Urinary bladder (tissue), 4 donors: Measurements from ENCODE around the gene PCED1B. TPM values are rescaled to one million over a fixed set of nuclear protein-coding genes. Genes with fewer than 3 reads are reported as not detected.
"Not testable (repeated sequence)": the region's sequence is repeated elsewhere in the genome, so short reads cannot be mapped to it uniquely, and the experiment has no call there.

ENCODE experiments used
- DNase-seq: peaks from one replicate; pipeline ENCODE4 v3.0.0-alpha.2; 2015; ENCODE audit errors: extremely low spot score
- H3K27ac ChIP-seq: one replicate; pipeline ENCODE4 v1.5.1; 2013; ENCODE audit warnings: low read depth, mild to moderate bottlenecking, moderate library complexity
- H3K36me3 ChIP-seq: one replicate; pipeline ENCODE4 v1.6.1; 2013; ENCODE audit warnings: mild to moderate bottlenecking, moderate library complexity; ENCODE audit not compliant: insufficient read depth
- H3K4me1 ChIP-seq: one replicate; pipeline ENCODE4 v1.6.1; 2013; ENCODE audit warnings: mild to moderate bottlenecking, moderate library complexity; ENCODE audit not compliant: insufficient read depth
- H3K4me3 ChIP-seq: one replicate; pipeline ENCODE4 v1.5.1; 2013; ENCODE audit warnings: low read depth, low read length
- WGBS: extraction: QIAGEN DNeasy Blood & Tissue Kit; methylation state at CpG from one replicate; pipeline ENCODE4 v1.1.7; 2013; 5-methylcytosine and 5-hydroxymethylcytosine counted together
- polyA plus RNA-seq: library from polyadenylated mRNA; stranded (reverse); fragments of 200-250 nt; gene quantifications from one replicate; pipeline ENCODE4 v1.2.3, GENCODE V29; 2013
- total RNA-seq: library from RNA; depleted of rRNA; stranded (reverse); fragments of >200 nt; gene quantifications from one replicate; pipeline ENCODE4 v1.2.3, GENCODE V29; 2014
- donor health status: healthy with polysubstance abuse.
- donor health status: healthy.

Gene PCED1B
- total and polyA plus RNA-seq, 2 donors: 1.1 to 4.6 TPM

- DNase-seq: no peak
- H3K4me3 ChIP-seq: no peak overlapping the region
These were observed 28.5 kb downstream of the PCED1B start for GRCh38 chr12:47107926-47108325.

DNA sequence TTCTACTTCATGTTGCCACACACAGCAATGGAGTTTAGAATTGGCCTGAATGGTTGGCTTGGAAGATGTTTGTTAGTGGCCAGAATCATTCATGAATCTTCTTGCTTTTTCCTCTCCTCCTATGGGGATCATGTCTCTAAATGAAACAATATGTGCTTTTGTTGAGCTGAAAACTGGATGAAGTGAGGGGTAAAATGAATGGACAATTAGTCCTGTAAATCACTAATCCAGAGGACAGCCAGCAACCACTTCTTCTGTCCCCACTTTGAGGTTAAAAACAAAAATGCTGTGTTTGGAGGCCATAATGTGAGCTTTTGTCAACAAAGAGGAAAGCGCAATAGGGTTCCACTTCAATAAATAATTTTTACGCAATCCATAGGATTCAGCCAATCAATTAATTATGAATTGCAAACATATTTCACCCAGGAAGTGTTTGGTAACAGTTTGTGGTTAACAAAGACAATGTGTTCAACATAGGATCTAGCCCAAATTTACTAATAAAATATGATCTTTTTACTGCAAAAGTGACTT is 30.7 kb downstream of the PCED1B start:
- 97% methylated on average over 2 of the region's 2 CpGs for WGBS
- no peaks in the 10 kb centered on the region for H3K36me3 ChIP-seq
- H3K27ac ChIP-seq: no peak overlapping the region
- DNase-seq: no peak
- no peak overlapping the region for H3K4me3 ChIP-seq
- H3K4me1 ChIP-seq: peaks cover 1% of the 10 kb centered on the region

More at GRCh38 chr12:47107926-47108325, 28.5 kb downstream of the PCED1B start:
- H3K27ac ChIP-seq: no peak overlapping the region
- peaks cover 1% of the 10 kb centered on the region for H3K4me1 ChIP-seq
- H3K36me3 ChIP-seq: no peaks in the 10 kb centered on the region

DNA sequence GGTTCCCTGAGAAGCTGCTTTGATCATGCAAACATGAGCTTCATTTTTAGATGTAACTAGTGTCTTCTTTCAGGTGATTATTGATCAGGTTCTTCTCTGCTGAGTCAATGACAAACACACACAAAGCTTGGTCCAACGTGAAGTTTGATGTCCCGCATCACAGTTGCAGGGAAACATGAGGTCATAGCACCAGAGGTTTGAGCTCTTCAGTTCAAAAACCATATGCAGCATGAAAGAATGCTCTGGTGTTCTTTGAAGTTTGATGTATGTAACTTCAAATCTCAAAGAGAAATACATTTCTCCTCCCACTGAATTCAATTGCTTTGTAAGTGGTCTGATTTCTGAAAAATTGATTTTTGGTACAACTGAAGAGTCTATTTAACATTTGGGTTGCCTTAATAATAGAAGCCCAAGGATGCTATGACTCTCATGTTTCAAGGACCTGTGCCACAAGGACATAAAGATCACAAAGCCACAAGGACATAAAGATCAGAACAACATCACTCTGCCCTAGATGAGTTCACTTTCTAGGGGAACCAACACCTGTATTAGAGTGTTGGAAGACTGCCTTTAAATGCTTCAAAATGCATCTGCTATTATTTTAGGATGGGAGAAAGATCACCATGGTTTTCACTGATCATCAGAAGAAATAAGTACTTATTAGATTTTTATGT is 31.4 kb downstream of the PCED1B start:
- no peaks in the 10 kb centered on the region for H3K36me3 ChIP-seq
- H3K27ac ChIP-seq: no peak overlapping the region
- H3K4me1 ChIP-seq: peaks cover 1% of the 10 kb centered on the region
- H3K4me3 ChIP-seq: no peak overlapping the region
- DNase-seq: no peak
- 89% methylated on average over 2 of the region's 2 CpGs for WGBS

DNA sequence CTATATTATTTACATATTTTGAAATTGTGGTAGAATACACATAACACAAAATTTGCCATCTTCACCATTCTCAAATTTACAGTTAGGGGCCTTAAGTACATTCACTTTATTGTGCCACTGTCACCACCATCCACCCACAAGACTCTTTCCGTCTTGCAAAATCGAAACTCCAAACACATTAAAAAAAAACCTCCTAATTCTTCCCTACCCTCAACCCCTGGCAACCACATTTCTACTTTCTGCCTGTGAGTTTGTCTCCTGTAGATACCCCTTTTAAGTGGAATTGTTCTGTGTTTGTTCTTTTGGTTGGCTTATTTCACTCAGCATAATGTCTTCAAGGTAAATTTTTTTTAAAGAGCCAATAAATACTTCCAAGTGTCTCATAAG is 32.0 kb downstream of the PCED1B start:
- H3K4me3 ChIP-seq: no peak overlapping the region
- no peaks in the 10 kb centered on the region for H3K36me3 ChIP-seq
- H3K4me1 ChIP-seq: peaks cover 1% of the 10 kb centered on the region
- no peak overlapping the region for H3K27ac ChIP-seq
- DNase-seq: no peak
- 85% methylated on average over 2 of the region's 2 CpGs for WGBS

DNA sequence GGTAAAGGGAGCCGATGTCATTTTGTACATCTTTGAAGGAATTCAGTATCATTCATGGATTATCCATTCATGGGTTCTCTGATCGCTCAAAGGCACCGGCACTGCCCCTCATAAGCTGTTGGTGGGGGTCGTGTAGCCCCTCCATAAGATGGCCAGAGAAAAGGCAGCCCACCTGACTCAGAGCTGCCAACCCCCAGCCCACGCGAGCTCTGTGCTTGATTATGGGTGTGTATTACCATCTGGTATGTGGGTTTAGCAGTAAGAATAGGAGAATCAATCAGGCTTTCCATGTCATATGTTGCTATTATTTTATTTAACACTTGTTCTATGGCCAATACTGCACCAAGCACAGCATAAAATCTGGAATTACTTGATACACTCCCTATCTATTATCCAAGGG is 32.4 kb downstream of the PCED1B start:
- no peak overlapping the region for H3K27ac ChIP-seq
- peaks cover 1% of the 10 kb centered on the region for H3K4me1 ChIP-seq
- 87% methylated on average over 6 of the region's 6 CpGs for WGBS
- H3K4me3 ChIP-seq: no peak overlapping the region
- no peaks in the 10 kb centered on the region for H3K36me3 ChIP-seq
- no peak for DNase-seq

DNA sequence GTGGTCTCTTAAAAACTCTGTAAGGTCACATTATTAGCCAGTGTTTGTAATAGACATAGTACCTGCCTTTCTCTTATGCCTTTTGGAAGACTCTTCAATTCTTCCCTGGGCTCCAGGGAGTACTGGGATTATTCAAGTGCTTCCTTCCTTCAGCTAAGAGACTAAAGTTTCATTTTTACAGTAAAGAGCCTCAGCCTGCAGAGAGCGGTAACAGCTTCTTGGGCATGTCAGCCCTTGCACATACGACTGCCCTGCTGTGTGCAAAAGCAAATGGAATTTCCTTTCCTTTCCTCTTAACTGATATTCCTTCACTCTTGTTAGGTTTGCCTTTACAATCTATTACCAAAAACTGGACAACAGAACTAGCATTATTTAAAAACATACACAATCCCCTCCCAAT is 33.3 kb downstream of the PCED1B start:
- no peak for DNase-seq
- WGBS: 75% methylated on average over 2 of the region's 2 CpGs

DNA sequence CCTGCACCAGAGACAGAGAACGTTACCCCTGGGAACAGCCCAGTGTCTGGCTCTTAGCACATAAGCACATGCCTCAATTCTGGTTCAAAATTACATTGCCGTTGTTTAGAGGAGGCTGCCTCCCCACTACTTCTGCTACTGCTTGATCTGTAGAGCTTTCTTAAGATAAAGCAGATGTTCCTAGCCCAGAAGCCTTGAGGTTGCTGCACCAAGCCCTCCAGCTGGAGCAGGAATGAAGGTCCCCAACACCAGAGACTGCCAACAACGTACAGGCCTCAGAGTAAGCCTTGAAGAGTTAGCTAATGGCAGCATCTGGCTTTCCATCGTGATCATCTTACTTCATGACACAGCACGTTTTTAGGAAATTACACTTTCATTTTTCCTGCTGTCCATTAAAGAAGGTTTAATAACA is 35.1 kb downstream of the PCED1B start:
- Histone ChIP-seq H3K4me1 (peaks cover 1% of the 10 kb centered on the region), H3K4me3 (no peak overlapping the region), H3K27ac (no peak overlapping the region), H3K36me3 (no peaks in the 10 kb centered on the region)
- WGBS: 71% methylated on average over 5 of the region's 5 CpGs
- no peak for DNase-seq

More for the DNA sequence above, 33.3 kb downstream of the PCED1B start:
- Histone ChIP-seq H3K4me1 (peaks cover 1% of the 10 kb centered on the region), H3K4me3 (no peak overlapping the region), H3K27ac (no peak overlapping the region), H3K36me3 (no peaks in the 10 kb centered on the region)

DNA sequence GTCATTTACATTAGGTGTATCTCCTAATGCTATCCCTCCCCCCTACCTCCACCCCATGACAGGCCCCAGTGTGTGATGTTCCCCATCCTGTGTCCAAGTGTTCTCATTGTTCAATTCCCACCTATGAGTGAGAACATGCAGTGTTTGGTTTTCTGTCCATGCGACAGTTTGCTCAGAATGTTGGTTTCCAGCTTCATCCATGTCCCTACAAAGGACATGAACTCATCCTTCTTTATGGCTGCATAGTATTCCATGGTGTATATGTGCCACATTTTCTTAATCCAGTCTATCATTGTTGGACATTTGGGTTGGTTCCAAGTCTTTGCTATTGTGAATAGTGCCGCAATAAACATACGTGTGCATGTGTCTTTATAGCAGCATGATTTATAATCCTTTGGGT is 37.9 kb downstream of the PCED1B start:
- H3K27ac ChIP-seq, H3K36me3 ChIP-seq, DNase-seq, H3K4me3 ChIP-seq, H3K4me1 ChIP-seq: not testable (repeated sequence)
- WGBS: 99% methylated on average over 1 of the region's 3 CpGs

DNA sequence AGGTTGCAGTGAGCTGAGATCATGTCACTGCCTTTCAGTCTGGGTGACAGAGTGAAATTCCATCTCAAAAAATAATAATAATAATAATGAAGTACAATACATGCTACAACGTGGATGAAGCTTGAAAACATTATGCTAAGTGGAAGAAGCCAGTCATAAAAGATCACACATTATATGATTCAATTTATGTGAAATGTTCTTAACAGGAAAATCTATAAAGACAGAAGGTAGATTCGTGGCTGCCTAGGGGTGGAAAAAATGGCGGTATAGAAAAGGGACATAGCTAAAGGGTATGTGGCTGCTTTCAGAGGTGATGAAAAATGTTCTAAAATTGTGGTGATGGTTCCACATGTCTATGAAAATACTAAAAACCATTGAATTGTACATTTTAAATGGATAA is 41.3 kb downstream of the PCED1B start:
- H3K4me1 ChIP-seq: no peaks in the 10 kb centered on the region
- WGBS: 95% methylated on average over 3 of the region's 3 CpGs
- no peaks in the 10 kb centered on the region for H3K36me3 ChIP-seq
- H3K4me3 ChIP-seq: no peak overlapping the region
- DNase-seq: no peak
- H3K27ac ChIP-seq: no peak overlapping the region

DNA sequence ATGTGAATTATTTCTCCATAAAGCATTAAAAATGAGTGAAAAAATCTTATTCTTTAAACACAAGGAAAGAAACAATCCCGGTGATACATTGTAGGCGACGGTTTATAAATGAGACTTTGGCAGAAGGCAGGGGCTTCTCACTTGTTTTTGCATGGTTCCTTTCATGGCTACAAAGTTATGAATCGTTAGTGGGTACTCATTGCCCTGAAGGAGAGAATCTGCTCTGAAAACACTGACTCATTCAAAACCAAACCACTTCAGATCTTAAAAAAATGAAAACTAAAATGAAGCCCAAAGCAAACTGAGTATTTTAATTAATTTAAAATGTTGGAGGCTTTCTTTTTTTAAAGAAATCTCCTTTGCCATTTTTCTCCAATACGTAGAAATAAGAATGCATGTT is 41.7 kb downstream of the PCED1B start:
- no peaks in the 10 kb centered on the region for H3K4me1 ChIP-seq
- no peak overlapping the region for H3K27ac ChIP-seq
- 95% methylated on average over 5 of the region's 5 CpGs for WGBS
- no peak overlapping the region for H3K4me3 ChIP-seq
- DNase-seq: no peak
- no peaks in the 10 kb centered on the region for H3K36me3 ChIP-seq

- no peak for DNase-seq
- H3K4me1 ChIP-seq: no peaks in the 10 kb centered on the region
- H3K4me3 ChIP-seq: no peak overlapping the region
- H3K36me3 ChIP-seq: no peaks in the 10 kb centered on the region
- H3K27ac ChIP-seq: no peak overlapping the region
- 94% methylated on average over 1 of the region's 1 CpG for WGBS
These were observed 43.2 kb downstream of the PCED1B start for GRCh38 chr12:47122602-47123001.

GRCh38 chr12:47123730-47124129 is 44.3 kb downstream of the PCED1B start:
- WGBS: 63% methylated on average over 1 of the region's 1 CpG
- DNase-seq: no peak
- Histone ChIP-seq H3K4me3 (no peak overlapping the region), H3K27ac (no peak overlapping the region), H3K36me3 (no peaks in the 10 kb centered on the region), H3K4me1 (no peaks in the 10 kb centered on the region)

- Histone ChIP-seq H3K4me3 (no peak overlapping the region), H3K27ac (no peak overlapping the region), H3K4me1 (no peaks in the 10 kb centered on the region), H3K36me3 (no peaks in the 10 kb centered on the region)
- 39% methylated on average over 1 of the region's 1 CpG for WGBS
- no peak for DNase-seq
These were observed 45.0 kb downstream of the PCED1B start for GRCh38 chr12:47124451-47124850.

DNA sequence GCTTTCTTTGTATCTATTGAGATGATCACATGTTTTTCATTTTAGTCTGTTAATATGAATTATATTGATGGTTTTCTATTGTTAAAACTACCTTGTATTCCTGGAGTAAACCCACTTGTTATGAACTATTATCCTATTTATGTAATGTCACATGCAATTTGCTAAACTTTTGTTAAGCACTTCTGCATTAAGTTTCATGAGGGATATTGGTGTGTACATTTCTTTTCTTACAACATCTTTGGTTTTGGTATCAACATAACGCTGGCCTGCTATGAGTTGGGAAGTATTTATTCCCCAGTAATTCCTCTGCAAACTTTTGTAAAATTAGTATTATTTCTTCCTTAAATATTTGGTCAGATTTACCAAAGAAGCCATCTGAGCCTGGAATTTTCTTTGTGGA is 46.8 kb downstream of the PCED1B start:
- no peak for DNase-seq
- Histone ChIP-seq H3K4me3 (no peak overlapping the region), H3K27ac (no peak overlapping the region), H3K4me1 (no peaks in the 10 kb centered on the region), H3K36me3 (peaks cover under 1% of the 10 kb centered on the region)
- 92% methylated on average over 1 of the region's 1 CpG for WGBS
